ENCODE results near the gene AP2S1.
"Not testable (repeated sequence)": the region's sequence is repeated elsewhere in the genome, so short reads cannot be mapped to it uniquely, and the experiment has no call there.

Gene AP2S1

GRCh38 chr19:46861691-46862502 is 11.3 kb upstream of the AP2S1 start:
- no peak overlapping the region for H3K4me3 Mint-ChIP-seq
- DNase-seq: peak; percentile 23
- peaks cover 8% of the 10 kb centered on the region for H3K36me3 Mint-ChIP-seq
- peaks cover 13% of the 10 kb centered on the region for H3K4me1 Mint-ChIP-seq
- H3K9me3 Mint-ChIP-seq: peaks cover 1% of the 10 kb centered on the region
- no peaks in the 10 kb centered on the region for H3K27me3 Mint-ChIP-seq
- CTCF ChIA-PET: interaction anchor here (0.9 to 2.4 kb wide), 5 partner anchors 21 to 172 kb away, joined by 3 to 11 read pairs (median 4); no protein-coding TSS in a partner anchor
- no peak overlapping the region for H3K27ac Mint-ChIP-seq

GRCh38 chr19:46860846-46861690 is 10.4 kb upstream of the AP2S1 start, which contains the start of gene ARHGAP35:
Gene ARHGAP35, plus strand, starts transcription at chr19:46860997. Its CDS starts 57,679 bp downstream, at chr19:46918676.
- H3K4me1 Mint-ChIP-seq: peaks cover 20% of the 10 kb centered on the region
- CTCF ChIA-PET: interaction anchor here (1.2 to 2.4 kb wide), 3 partner anchors 20 to 152 kb away, joined by 3 to 11 read pairs (median 4); no protein-coding TSS in a partner anchor
- peaks cover 1% of the 10 kb centered on the region for H3K9me3 Mint-ChIP-seq
- peaks cover 2% of the 10 kb centered on the region for H3K27me3 Mint-ChIP-seq
- peak; percentile 85 for DNase-seq
- peak within 1 kb of the TSS; percentile 79 for H3K4me3 Mint-ChIP-seq
- H3K36me3 Mint-ChIP-seq: peaks cover 8% of the 10 kb centered on the region
- H3K27ac Mint-ChIP-seq: peak within 1 kb of the TSS; percentile 92

- H3K27ac Mint-ChIP-seq: peak overlapping the region; percentile 92
- H3K27me3 Mint-ChIP-seq: peaks cover 4% of the 10 kb centered on the region
- peaks cover 25% of the 10 kb centered on the region for H3K4me1 Mint-ChIP-seq
- DNase-seq: peak; percentile 98
- H3K4me3 Mint-ChIP-seq: peak overlapping the region; percentile 79
- H3K9me3 Mint-ChIP-seq: peaks cover 1% of the 10 kb centered on the region
- H3K36me3 Mint-ChIP-seq: peaks cover 6% of the 10 kb centered on the region
- CTCF ChIA-PET: interaction anchor here (0.8 kb wide), 1 partner anchor 131 kb away, joined by 3 read pairs; no protein-coding TSS in a partner anchor
These were observed 9.6 kb upstream of the AP2S1 start for GRCh38 chr19:46860125-46860845.

GRCh38 chr19:46859637-46860124 is 9.0 kb upstream of the AP2S1 start:
- Mint-ChIP-seq H3K27me3 (peaks cover 4% of the 10 kb centered on the region), H3K36me3 (peaks cover 6% of the 10 kb centered on the region)

GRCh38 chr19:46856062-46857022 is 5.7 kb upstream of the AP2S1 start:
- CTCF ChIA-PET: interaction anchor here (0.9 to 3.0 kb wide), 8 partner anchors 10 to 290 kb away, joined by 3 to 33 read pairs (median 4); no protein-coding TSS in a partner anchor
- DNase-seq: peak; percentile 95
- Mint-ChIP-seq H3K36me3 (peaks cover 6% of the 10 kb centered on the region), H3K4me3 (peak overlapping the region; percentile 33), H3K4me1 (peaks cover 27% of the 10 kb centered on the region), H3K9me3 (peaks cover 1% of the 10 kb centered on the region), H3K27me3 (peaks cover 20% of the 10 kb centered on the region), H3K27ac (peak overlapping the region; percentile 81)

More at GRCh38 chr19:46859637-46860124, 9.0 kb upstream of the AP2S1 start:
- CTCF ChIA-PET: interaction anchor here (0.8 kb wide), 1 partner anchor 132 kb away, joined by 3 read pairs; no protein-coding TSS in a partner anchor
- DNase-seq: no peak
- H3K4me1 Mint-ChIP-seq: peaks cover 23% of the 10 kb centered on the region
- H3K27ac Mint-ChIP-seq: peak overlapping the region; percentile 92
- H3K4me3 Mint-ChIP-seq: peak overlapping the region; percentile 79
- H3K9me3 Mint-ChIP-seq: peaks cover 1% of the 10 kb centered on the region

GRCh38 chr19:46854698-46855097 is 4.1 kb upstream of the AP2S1 start:
- not testable (repeated sequence) for H3K9me3 Mint-ChIP-seq

GRCh38 chr19:46852830-46853229 is 2.2 kb upstream of the AP2S1 start:
- no peaks in the 10 kb centered on the region for H3K9me3 Mint-ChIP-seq
- peaks cover 36% of the 10 kb centered on the region for H3K4me1 Mint-ChIP-seq
- no peak overlapping the region for H3K4me3 Mint-ChIP-seq
- H3K36me3 Mint-ChIP-seq: peaks cover under 1% of the 10 kb centered on the region
- DNase-seq: no peak
- no peak overlapping the region for H3K27ac Mint-ChIP-seq
- H3K27me3 Mint-ChIP-seq: peaks cover 20% of the 10 kb centered on the region
- CTCF ChIA-PET: interaction anchor here (1.2 kb wide), 1 partner anchor 160 kb away, joined by 3 read pairs; no protein-coding TSS in a partner anchor

More at GRCh38 chr19:46854698-46855097, 4.1 kb upstream of the AP2S1 start:
- not testable (repeated sequence) for H3K4me3 Mint-ChIP-seq, H3K27ac Mint-ChIP-seq, H3K36me3 Mint-ChIP-seq
- Mint-ChIP-seq H3K27me3 (peaks cover 20% of the 10 kb centered on the region), H3K4me1 (peaks cover 33% of the 10 kb centered on the region)
- DNase-seq: peak; percentile 12
- CTCF ChIA-PET: interaction anchor here (0.9 to 1.6 kb wide), 3 partner anchors 97 to 181 kb away, joined by 3 to 4 read pairs (median 3); no protein-coding TSS in a partner anchor

GRCh38 chr19:46849610-46850009 is 1.0 kb downstream of the AP2S1 start:
- peak; percentile 19 for DNase-seq
- CTCF ChIA-PET: interaction anchor here (0.6 to 1.6 kb wide), 4 partner anchors 9 to 191 kb away, joined by 3 to 5 read pairs (median 3); no protein-coding TSS in a partner anchor
- Mint-ChIP-seq H3K27ac (peak overlapping the region; percentile 83), H3K36me3 (peaks cover 8% of the 10 kb centered on the region), H3K4me1 (peaks cover 26% of the 10 kb centered on the region), H3K4me3 (peak overlapping the region; percentile 92), H3K27me3 (peaks cover 16% of the 10 kb centered on the region), H3K9me3 (no peaks in the 10 kb centered on the region)

- peaks cover 7% of the 10 kb centered on the region for H3K27me3 Mint-ChIP-seq
- no peak overlapping the region for H3K4me3 Mint-ChIP-seq
- no peaks in the 10 kb centered on the region for H3K9me3 Mint-ChIP-seq
- CTCF ChIA-PET: interaction anchor here (1.1 kb wide), 1 partner anchor 94 kb away, joined by 5 read pairs; no protein-coding TSS in a partner anchor
- DNase-seq: no peak
- H3K27ac Mint-ChIP-seq: no peak overlapping the region
- H3K36me3 Mint-ChIP-seq: peaks cover 12% of the 10 kb centered on the region
- peaks cover 23% of the 10 kb centered on the region for H3K4me1 Mint-ChIP-seq
These were observed 2.3 kb downstream of the AP2S1 start for GRCh38 chr19:46848389-46848788.

GRCh38 chr19:46847528-46847927 is 3.1 kb downstream of the AP2S1 start:
- CTCF ChIA-PET: no interaction called here
- peaks cover 7% of the 10 kb centered on the region for H3K27me3 Mint-ChIP-seq
- DNase-seq: peak; percentile 15
- H3K4me1 Mint-ChIP-seq: peaks cover 23% of the 10 kb centered on the region
- peaks cover 20% of the 10 kb centered on the region for H3K36me3 Mint-ChIP-seq
- H3K4me3 Mint-ChIP-seq: no peak overlapping the region
- no peaks in the 10 kb centered on the region for H3K9me3 Mint-ChIP-seq
- H3K27ac Mint-ChIP-seq: no peak overlapping the region

GRCh38 chr19:46845959-46846459 is 4.6 kb downstream of the AP2S1 start:
- H3K36me3 Mint-ChIP-seq: peaks cover 22% of the 10 kb centered on the region
- no peaks in the 10 kb centered on the region for H3K9me3 Mint-ChIP-seq
- H3K4me1 Mint-ChIP-seq: peaks cover 23% of the 10 kb centered on the region
- H3K27me3 Mint-ChIP-seq: no peaks in the 10 kb centered on the region
- no peak overlapping the region for H3K4me3 Mint-ChIP-seq
- CTCF ChIA-PET: no interaction called here
- peak overlapping the region; percentile 63 for H3K27ac Mint-ChIP-seq
- DNase-seq: peak; percentile 17

GRCh38 chr19:46844067-46844489 is 6.6 kb downstream of the AP2S1 start:
- Mint-ChIP-seq H3K4me3 (no peak overlapping the region), H3K9me3 (no peaks in the 10 kb centered on the region), H3K36me3 (peaks cover 25% of the 10 kb centered on the region), H3K27me3 (no peaks in the 10 kb centered on the region), H3K4me1 (peaks cover 11% of the 10 kb centered on the region), H3K27ac (peak overlapping the region; percentile 24)
- no peak for DNase-seq
- CTCF ChIA-PET: interaction anchor here (1.4 to 9.8 kb wide), 2 partner anchors 86 to 92 kb away, joined by 3 to 124 read pairs; no protein-coding TSS in a partner anchor

Measured in activated naive CD4-positive, alpha-beta T cell treated with anti-CD3 and anti-CD28 coated beads, Interleukin-2, amount 10 ng/mL, durations not matched to agents 7 days and 5 days (primary cell).